SK-N-SH (cell line): ENCODE results near the gene TMPRSS13. TPM values are rescaled to one million over a fixed set of nuclear protein-coding genes. Genes with fewer than 3 reads are reported as not detected.

Experiments
- CTCF ChIA-PET: fragments of 300-600, 350-600 bp; formaldehyde crosslinking; extraction: SDS; loops from one replicate; lab custom pipeline; 2021; lab: Yijun Ruan, JAX
- POLR2A ChIA-PET: fragments of 350-600 bp; sonication (Branson Sonifier 250); formaldehyde crosslinking; extraction: SDS; loops from one replicate; lab custom pipeline; 2020; ENCODE audit warnings: antibody characterized with exemption, inconsistent platforms; lab: Yijun Ruan, JAX
- DNase-seq: peaks from one replicate; pipeline ENCODE4 v3.0.0; 2012
- H2AFZ ChIP-seq: fragments of 200-600 bp; sonication (generic); 2 replicates; pipeline ENCODE4 v1.8.1; 2016; ENCODE audit warnings: antibody characterized with exemption, mild to moderate bottlenecking, low read depth
- H3F3A ChIP-seq: fragments of 200-600 bp; sonication (generic); replicated peaks from 2 replicates; pipeline ENCODE3; 2016; ENCODE audit warnings: antibody characterized with exemption, mild to moderate bottlenecking; ENCODE audit not compliant: insufficient read depth
- H3K27ac ChIP-seq, 2 experiments: fragments of 200-500 bp in 1 of 2; fragments of 200-600 bp in 1 of 2; sonication (Bioruptor generic) in 1 of 2; sonication (generic), shearing (Covaris generic) in 1 of 2; 2 replicates each; pipeline versions ENCODE4 v1.5.1 to v1.6.1; 2014 to 2016; ENCODE audit warnings: low read depth in 2 of 2, inconsistent platforms in 1 of 2, low read length in 1 of 2, mild to moderate bottlenecking in 1 of 2, mixed read lengths in 1 of 2
- H3K27me3 ChIP-seq: fragments of 200-600 bp; sonication (generic), shearing (Covaris generic); 2 replicates; pipeline ENCODE4 v1.6.1; 2016; ENCODE audit warnings: mixed run types; ENCODE audit not compliant: insufficient read depth
- H3K36me3 ChIP-seq, 2 experiments: fragments of 200-500 bp in 1 of 2; fragments of 200-600 bp in 1 of 2; sonication (Bioruptor generic) in 1 of 2; sonication (generic) in 1 of 2; replicated peaks in 1 of 2; 2 replicates each; pipeline versions ENCODE3 to v1.5.1; 2014 to 2016; ENCODE audit warnings: low read length in 1 of 2, mild to moderate bottlenecking in 1 of 2; ENCODE audit not compliant: insufficient read depth in 2 of 2, control insufficient read depth in 1 of 2
- H3K4me1 ChIP-seq, 2 experiments: fragments of 200-500 bp in 1 of 2; fragments of 200-600 bp in 1 of 2; sonication (Bioruptor generic) in 1 of 2; sonication (generic), shearing (Covaris generic) in 1 of 2; 2 replicates each; pipeline versions ENCODE4 v1.5.1 to v1.6.1; 2014 to 2016; ENCODE audit warnings: low read depth in 1 of 2, low read length in 1 of 2, mixed run types in 1 of 2; ENCODE audit not compliant: insufficient read depth in 2 of 2, control insufficient read depth in 1 of 2
- H3K4me2 ChIP-seq: fragments of 200-600 bp; sonication (generic), shearing (Covaris generic); 2 replicates; pipeline ENCODE4 v1.6.1; 2017; ENCODE audit warnings: mixed run types
- H3K4me3 ChIP-seq, 2 experiments: fragments of 200-500 bp in 1 of 2; fragments of 200-600 bp in 1 of 2; sonication (Bioruptor generic) in 1 of 2; sonication (generic), shearing (Covaris generic) in 1 of 2; 2 replicates each; pipeline versions ENCODE4 v1.5.1 to v1.8.1; 2014 to 2016; ENCODE audit warnings: low read depth in 2 of 2, inconsistent platforms in 1 of 2, low read length in 1 of 2, mild to moderate bottlenecking in 1 of 2, mixed read lengths in 1 of 2, moderate library complexity in 1 of 2
- H3K79me2 ChIP-seq: fragments of 200-600 bp; sonication (generic); 2 replicates; pipeline ENCODE4 v1.8.1; 2017; ENCODE audit warnings: mild to moderate bottlenecking; ENCODE audit not compliant: insufficient read depth
- H3K9ac ChIP-seq: fragments of 200-600 bp; sonication (generic); 2 replicates; pipeline ENCODE4 v1.6.1; 2017; ENCODE audit warnings: mixed run types
- H3K9me2 ChIP-seq: fragments of 200-600 bp; sonication (generic); 2 replicates; pipeline ENCODE4 v1.6.1; 2017; ENCODE audit warnings: mixed run types
- H3K9me3 ChIP-seq: fragments of 200-600 bp; sonication (generic); 2 replicates; pipeline ENCODE4 v1.6.1; 2017; ENCODE audit warnings: mixed run types, mild to moderate bottlenecking, moderate library complexity
- H4K20me1 ChIP-seq: fragments of 200-600 bp; sonication (generic); 2 replicates; pipeline ENCODE4 v1.6.1; 2017; ENCODE audit warnings: mild to moderate bottlenecking, mixed run types; ENCODE audit not compliant: insufficient read depth
- EZH2phosphoT487 ChIP-seq: fragments of 200-600 bp; sonication (generic); IDR thresholded peaks from 2 replicates; pipeline ENCODE4 v1.6.1; 2017; ENCODE audit warnings: low read depth, mixed run types, mild to moderate bottlenecking, antibody characterized with exemption, moderate library complexity, borderline replicate concordance
- FOXJ3 ChIP-seq: sonication (generic); formaldehyde crosslinking; IDR thresholded peaks from 2 replicates; pipeline ENCODE4 v1.5.1; 2020; ENCODE audit warnings: mild to moderate bottlenecking, missing genetic modification reagents
- GATA2 ChIP-seq: sonication (generic); formaldehyde crosslinking; IDR thresholded peaks from 2 replicates; pipeline ENCODE4 v1.5.0; 2020; ENCODE audit warnings: mild to moderate bottlenecking, missing genetic modification reagents
- IRF3 ChIP-seq: fragments of 150-350 bp; IDR thresholded peaks from 2 replicates; pipeline ENCODE4 v1.6.1; 2016; ENCODE audit warnings: mild to moderate bottlenecking, low read depth, low read length
- RCOR1 ChIP-seq: fragments of 150-350 bp; IDR thresholded peaks from 2 replicates; pipeline ENCODE4 v1.6.1; 2017; ENCODE audit warnings: antibody characterized with exemption, low read length
- TEAD4 ChIP-seq: IDR thresholded peaks from 2 replicates; pipeline ENCODE4 v1.4.0; 2012; ENCODE audit warnings: mild to moderate bottlenecking, borderline replicate concordance; ENCODE audit not compliant: insufficient read depth
- whole genome bisulfite sequencing: methylation state at CpG from one replicate; pipeline ENCODE4 v1.1.6; 2017; ENCODE audit warnings: low lambda C conversion rate; 5-methylcytosine and 5-hydroxymethylcytosine counted together
- polyA plus RNA-seq, 3 experiments: library from polyadenylated mRNA; depleted of rRNA; stranded (reverse); fragments of >200 nt; gene quantifications; 2 replicates each; pipeline ENCODE4 v1.2.3, GENCODE V29; 2012

TMPRSS13 gene
- polyA plus RNA-seq, 1 of the 3 experiments (the other 2 are of a cell fraction): not detected

GRCh38 chr11:117861151-117862018, 67.8 kb downstream of the TMPRSS13 start:
- H3K9me2 ChIP-seq: no peaks in the 10 kb centered on the region

GRCh38 chr11:117860139-117860538, 69.1 kb downstream of the TMPRSS13 start:
- no peak overlapping the region for H2AFZ ChIP-seq
- no peak overlapping the region for H3K4me3 ChIP-seq
- no peaks in the 10 kb centered on the region for H3K9me3 ChIP-seq
- no peak overlapping the region for H3K4me2 ChIP-seq
- TF ChIP-seq RCOR1: no peak
- TF ChIP-seq FOXJ3 (CRISPR knock-in tag): no peak
- no peak for TF ChIP-seq EZH2phosphoT487
- CTCF ChIA-PET: interaction anchor here (0.8 to 4.2 kb wide), 8 partner anchors 11 to 434 kb away, joined by 3 to 36 read pairs (median 5); no protein-coding TSS in a partner anchor
- peaks cover 0 to 20% of the 10 kb centered on the region in 2 experiments; a peak in 2 of 4 replicates for H3K4me1 ChIP-seq
- H3K27me3 ChIP-seq: no peaks in the 10 kb centered on the region; the same call in 1 of the 2 replicates
- no peaks in the 10 kb centered on the region for H3F3A ChIP-seq
- H3K9ac ChIP-seq: no peak overlapping the region
- H4K20me1 ChIP-seq: no peaks in the 10 kb centered on the region
- POLR2A ChIA-PET: interaction anchor here (1.1 kb wide), 1 partner anchor 10 kb away, joined by 3 read pairs; no protein-coding TSS in a partner anchor
- no peaks in the 10 kb centered on the region for H3K79me2 ChIP-seq
- no peak for DNase-seq
- no peaks in the 10 kb centered on the region for H3K9me2 ChIP-seq
- no peaks in the 10 kb centered on the region for H3K36me3 ChIP-seq
- 72% methylated on average over 3 of the region's 6 CpGs for WGBS
- H3K27ac ChIP-seq: no peak overlapping the region

More at GRCh38 chr11:117861151-117862018, 67.8 kb downstream of the TMPRSS13 start:
- no peak for TF ChIP-seq TEAD4
- TF ChIP-seq FOXJ3 (CRISPR knock-in tag): no peak
- no peak for TF ChIP-seq IRF3
- TF ChIP-seq GATA2 (CRISPR knock-in tag): no peak
- 39% methylated on average over 13 of the region's 13 CpGs for WGBS
- Histone ChIP-seq H2AFZ (no peak overlapping the region), H3K27ac (peak overlapping the region in 1 of 2 experiments; percentile 24; a peak in 1 of 4 replicates), H3F3A (no peaks in the 10 kb centered on the region), H3K4me2 (no peak overlapping the region), H3K4me1 (peaks cover 0 to 20% of the 10 kb centered on the region in 2 experiments; a peak in 2 of 4 replicates), H3K9ac (no peak overlapping the region), H3K79me2 (no peaks in the 10 kb centered on the region), H3K4me3 (no peak overlapping the region), H3K9me3 (no peaks in the 10 kb centered on the region), H3K27me3 (peaks cover 2% of the 10 kb centered on the region; the same call in 1 of the 2 replicates), H3K36me3 (no peaks in the 10 kb centered on the region), H4K20me1 (no peaks in the 10 kb centered on the region)
- POLR2A ChIA-PET: interaction anchor here (0.9 to 1.1 kb wide), 2 partner anchors 9 to 46 kb away, joined by 3 read pairs; no protein-coding TSS in a partner anchor
- peak; percentile 74 for DNase-seq
- CTCF ChIA-PET: interaction anchor here (0.8 to 4.2 kb wide), 8 partner anchors 9 to 435 kb away, joined by 3 to 36 read pairs (median 4); partner anchors contain the start of gene FXYD6
